Measurements from ENCODE around the gene BRCA2.

DNA sequence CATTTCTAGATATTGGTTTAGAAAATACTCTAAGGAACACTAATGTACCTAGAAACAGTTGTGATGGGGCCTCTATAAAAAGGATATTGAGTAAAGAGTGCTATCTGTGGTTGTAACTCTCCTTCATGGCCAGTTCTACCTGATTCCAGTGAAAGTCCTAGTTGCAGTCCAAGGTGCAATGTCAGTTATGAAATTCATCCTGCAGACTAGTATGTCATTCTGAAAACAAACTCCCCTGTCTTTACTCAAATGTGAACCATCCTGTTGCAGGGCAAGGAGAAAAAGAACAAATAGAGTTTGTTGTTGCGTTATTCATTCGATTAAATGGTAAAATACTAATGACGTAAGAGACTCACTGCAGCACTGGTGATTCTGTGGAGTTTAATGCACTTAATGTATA lies 130.9 kb downstream of the BRCA2 start:
- TF ChIP-seq YY1 (IDR thresholded peaks at IDR 0.05; ENCODE audit: insufficient read depth, insufficient read length) (no peak), ZNF274 (IDR thresholded peaks at IDR 0.05; ENCODE audit: low read depth, low read length) (no peak)
